ENCODE data around the gene KMT2B. TPM values are rescaled to one million over a fixed set of nuclear protein-coding genes. Genes with fewer than 3 reads are reported as not detected.
A peak's percentile ranks its signal among the peaks of the same experiment; 100 is the strongest.

The KMT2B gene
- total RNA-seq, 1 experiment from 2014 or later = 10.8 TPM

GRCh38 chr19:35731353-35731752 lies 13.6 kb downstream of the KMT2B start:
- CTCF ChIA-PET = no interaction called here
- TF ChIP-seq, protein P1, sequence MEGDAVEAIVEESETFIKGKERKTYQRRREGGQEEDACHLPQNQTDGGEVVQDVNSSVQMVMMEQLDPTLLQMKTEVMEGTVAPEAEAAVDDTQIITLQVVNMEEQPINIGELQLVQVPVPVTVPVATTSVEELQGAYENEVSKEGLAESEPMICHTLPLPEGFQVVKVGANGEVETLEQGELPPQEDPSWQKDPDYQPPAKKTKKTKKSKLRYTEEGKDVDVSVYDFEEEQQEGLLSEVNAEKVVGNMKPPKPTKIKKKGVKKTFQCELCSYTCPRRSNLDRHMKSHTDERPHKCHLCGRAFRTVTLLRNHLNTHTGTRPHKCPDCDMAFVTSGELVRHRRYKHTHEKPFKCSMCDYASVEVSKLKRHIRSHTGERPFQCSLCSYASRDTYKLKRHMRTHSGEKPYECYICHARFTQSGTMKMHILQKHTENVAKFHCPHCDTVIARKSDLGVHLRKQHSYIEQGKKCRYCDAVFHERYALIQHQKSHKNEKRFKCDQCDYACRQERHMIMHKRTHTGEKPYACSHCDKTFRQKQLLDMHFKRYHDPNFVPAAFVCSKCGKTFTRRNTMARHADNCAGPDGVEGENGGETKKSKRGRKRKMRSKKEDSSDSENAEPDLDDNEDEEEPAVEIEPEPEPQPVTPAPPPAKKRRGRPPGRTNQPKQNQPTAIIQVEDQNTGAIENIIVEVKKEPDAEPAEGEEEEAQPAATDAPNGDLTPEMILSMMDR (conservative IDR thresholded peaks at IDR 0.05; ENCODE audit: low read depth, low read length) = no peak
- no peak for TF ChIP-seq EZH2phosphoT487 (IDR thresholded peaks at IDR 0.05; ENCODE audit: borderline replicate concordance, low read length)
- TF ChIP-seq EZH2 (IDR thresholded peaks at IDR 0.05; ENCODE audit: low read length, unreplicated experiment) = no peak
- H3K36me3 ChIP-seq (ENCODE audit: low read depth, low read length) = peaks cover 2% of the 10 kb centered on the region; the same call in 1 of the 2 replicates
- no peak overlapping the region for H2AFZ ChIP-seq (ENCODE audit: low read length)
- H3K79me2 ChIP-seq (ENCODE audit: low read length) = no peaks in the 10 kb centered on the region
- no peaks in the 10 kb centered on the region for H3K27me3 ChIP-seq (ENCODE audit: low read length)
- no peaks in the 10 kb centered on the region for H3K4me1 ChIP-seq (ENCODE audit: insufficient read depth, low read length)
- ATAC-seq = no peak
- no peaks in the 10 kb centered on the region for H3F3A ChIP-seq (ENCODE audit: low read length, unreplicated experiment)
- no peaks in the 10 kb centered on the region for H3K9me2 ChIP-seq (replicated peaks; ENCODE audit: low read length)
- H3K9me3 ChIP-seq (ENCODE audit: low read length) = no peaks in the 10 kb centered on the region
- H3K4me2 ChIP-seq (ENCODE audit: low read length) = no peak overlapping the region
- POLR2A ChIA-PET (ENCODE audit: unreplicated experiment) = no interaction called here
- H4K20me1 ChIP-seq (ENCODE audit: low read length) = no peaks in the 10 kb centered on the region
- BruUV-seq (replicated peaks) = no TSS peak
- no peak overlapping the region for H3K27ac ChIP-seq (ENCODE audit: low read length)
- intact Hi-C loops (cut with micrococcal nuclease) = no loop called here
- peak; percentile 2 for DNase-seq
- H3K9ac ChIP-seq (ENCODE audit: low read length) = no peak overlapping the region
- no peak overlapping the region for H3K4me3 ChIP-seq (ENCODE audit: low read length)

GRCh38 chr19:35731779-35732405 lies 14.1 kb downstream of the KMT2B start:
- TF ChIP-seq EZH2 (IDR thresholded peaks at IDR 0.05; ENCODE audit: low read length, unreplicated experiment) (no peak), EZH2phosphoT487 (IDR thresholded peaks at IDR 0.05; ENCODE audit: borderline replicate concordance, low read length) (no peak)
- TF ChIP-seq, protein P1 (conservative IDR thresholded peaks at IDR 0.05; ENCODE audit: low read depth, low read length) = no peak
- Histone ChIP-seq H3K27ac (ENCODE audit: low read length) (no peak overlapping the region), H3K79me2 (ENCODE audit: low read length) (no peaks in the 10 kb centered on the region), H4K20me1 (ENCODE audit: low read length) (no peaks in the 10 kb centered on the region), H3K4me3 (ENCODE audit: low read length) (no peak overlapping the region), H3K4me1 (ENCODE audit: insufficient read depth, low read length) (no peaks in the 10 kb centered on the region), H3K9me2 (replicated peaks; ENCODE audit: low read length) (no peaks in the 10 kb centered on the region), H3K36me3 (ENCODE audit: low read depth, low read length) (no peaks in the 10 kb centered on the region; the same call in 1 of the 2 replicates), H3K9ac (ENCODE audit: low read length) (no peak overlapping the region), H3K4me2 (ENCODE audit: low read length) (no peak overlapping the region), H2AFZ (ENCODE audit: low read length) (no peak overlapping the region), H3F3A (ENCODE audit: low read length, unreplicated experiment) (no peaks in the 10 kb centered on the region), H3K27me3 (ENCODE audit: low read length) (no peaks in the 10 kb centered on the region), H3K9me3 (ENCODE audit: low read length) (no peaks in the 10 kb centered on the region)
- intact Hi-C loops (cut with micrococcal nuclease) = no loop called here
- POLR2A ChIA-PET (ENCODE audit: unreplicated experiment) = no interaction called here
- DNase-seq = no peak
- no TSS peak for BruUV-seq (replicated peaks)
- CTCF ChIA-PET = no interaction called here
- ATAC-seq = no peak

DNA sequence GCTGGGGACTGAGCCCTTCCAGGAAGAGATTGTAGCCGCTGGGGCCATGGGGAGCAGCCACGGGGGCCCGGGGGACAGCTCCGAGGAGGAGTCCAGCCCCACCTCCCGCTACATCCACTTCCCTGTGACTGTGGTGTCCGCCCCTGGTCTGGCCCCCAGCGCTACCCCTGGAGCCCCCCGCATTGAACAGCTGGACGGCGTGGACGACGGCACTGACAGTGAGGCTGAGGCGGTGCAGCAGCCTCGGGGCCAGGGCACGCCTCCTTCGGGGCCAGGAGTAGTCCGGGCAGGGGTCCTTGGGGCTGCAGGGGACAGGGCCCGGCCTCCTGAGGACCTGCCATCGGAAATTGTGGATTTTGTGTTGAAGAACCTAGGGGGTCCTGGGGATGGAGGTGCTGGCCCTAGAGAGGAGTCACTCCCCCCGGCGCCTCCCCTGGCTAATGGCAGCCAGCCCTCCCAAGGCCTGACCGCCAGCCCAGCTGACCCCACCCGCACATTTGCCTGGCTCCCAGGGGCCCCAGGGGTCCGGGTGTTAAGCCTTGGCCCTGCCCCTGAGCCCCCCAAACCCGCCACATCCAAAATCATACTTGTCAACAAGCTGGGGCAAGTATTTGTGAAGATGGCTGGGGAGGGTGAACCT lies 14.9 kb downstream of the KMT2B start:
- Histone ChIP-seq H3K27ac (ENCODE audit: low read length) (no peak overlapping the region), H3K79me2 (ENCODE audit: low read length) (no peaks in the 10 kb centered on the region), H3K4me2 (ENCODE audit: low read length) (no peak overlapping the region), H3F3A (ENCODE audit: low read length, unreplicated experiment) (no peaks in the 10 kb centered on the region), H3K9me2 (replicated peaks; ENCODE audit: low read length) (no peaks in the 10 kb centered on the region), H4K20me1 (ENCODE audit: low read length) (no peaks in the 10 kb centered on the region), H3K4me3 (ENCODE audit: low read length) (no peak overlapping the region), H3K27me3 (ENCODE audit: low read length) (no peaks in the 10 kb centered on the region), H2AFZ (ENCODE audit: low read length) (no peak overlapping the region), H3K9ac (ENCODE audit: low read length) (no peak overlapping the region), H3K4me1 (ENCODE audit: insufficient read depth, low read length) (no peaks in the 10 kb centered on the region), H3K36me3 (ENCODE audit: low read depth, low read length) (no peaks in the 10 kb centered on the region; the same call in 1 of the 2 replicates), H3K9me3 (ENCODE audit: low read length) (no peaks in the 10 kb centered on the region)
- DNase-seq = no peak
- TF ChIP-seq EZH2phosphoT487 (IDR thresholded peaks at IDR 0.05; ENCODE audit: borderline replicate concordance, low read length) (no peak), EZH2 (IDR thresholded peaks at IDR 0.05; ENCODE audit: low read length, unreplicated experiment) (no peak)
- TF ChIP-seq, protein P1 (conservative IDR thresholded peaks at IDR 0.05; ENCODE audit: low read depth, low read length) = no peak
- intact Hi-C loops (cut with micrococcal nuclease) = no loop called here
- ChIA-PET POLR2A (ENCODE audit: unreplicated experiment) (no interaction called here), CTCF (no interaction called here)
- no peak for ATAC-seq
- TSS peak; percentile 10 for BruUV-seq (replicated peaks)

All from PC-3 (cell line).